BJ (cell line): ENCODE measurements around the gene AXIN2. TPM values are rescaled to one million over a fixed set of nuclear protein-coding genes. Genes with fewer than 3 reads are reported as not detected.

Source experiments
- CTCF ChIA-PET: fragments of 350-600 bp; formaldehyde crosslinking; extraction: SDS; loops from one replicate; lab custom pipeline; 2021; ENCODE audit warnings: antibody characterized with exemption, inconsistent platforms; lab: Yijun Ruan, JAX
- POLR2A ChIA-PET: fragments of 300-600 bp; sonication (Branson Sonifier 250); formaldehyde crosslinking; extraction: SDS; loops from one replicate; lab custom pipeline; 2021; ENCODE audit warnings: antibody characterized with exemption; lab: Charles Lee
- DNase-seq: peaks from one replicate; pipeline ENCODE4 v3.0.0-alpha.2; 2011; ENCODE audit warnings: low read depth
- H3K27me3 ChIP-seq: 2 replicates; pipeline ENCODE4 v1.6.0; 2011; ENCODE audit warnings: low read length; ENCODE audit not compliant: control insufficient read depth, insufficient read depth
- H3K36me3 ChIP-seq: 2 replicates; pipeline ENCODE4 v1.5.1; 2011; ENCODE audit warnings: low read length; ENCODE audit not compliant: control insufficient read depth, insufficient read depth
- H3K4me3 ChIP-seq: 2 replicates; pipeline ENCODE4 v1.5.1; 2011; ENCODE audit warnings: low read depth, mild to moderate bottlenecking, control low read depth, low read length
- polyA plus RNA-seq: library from polyadenylated mRNA; depleted of rRNA; stranded (reverse); fragments of >200 nt; gene quantifications from 2 replicates; pipeline ENCODE4 v1.2.3, GENCODE V29; 2011
- TF ChIP-seq, protein P1 (sequence below): IDR thresholded peaks from 2 replicates; pipeline ENCODE4 v1.5.1; 2011; ENCODE audit warnings: low read depth, mild to moderate bottlenecking, control low read depth, inconsistent platforms, low read length, moderate library complexity; ENCODE audit not compliant: insufficient read depth

The AXIN2 gene
- polyA plus RNA-seq, 1 experiment = 1.3 TPM

DNA sequence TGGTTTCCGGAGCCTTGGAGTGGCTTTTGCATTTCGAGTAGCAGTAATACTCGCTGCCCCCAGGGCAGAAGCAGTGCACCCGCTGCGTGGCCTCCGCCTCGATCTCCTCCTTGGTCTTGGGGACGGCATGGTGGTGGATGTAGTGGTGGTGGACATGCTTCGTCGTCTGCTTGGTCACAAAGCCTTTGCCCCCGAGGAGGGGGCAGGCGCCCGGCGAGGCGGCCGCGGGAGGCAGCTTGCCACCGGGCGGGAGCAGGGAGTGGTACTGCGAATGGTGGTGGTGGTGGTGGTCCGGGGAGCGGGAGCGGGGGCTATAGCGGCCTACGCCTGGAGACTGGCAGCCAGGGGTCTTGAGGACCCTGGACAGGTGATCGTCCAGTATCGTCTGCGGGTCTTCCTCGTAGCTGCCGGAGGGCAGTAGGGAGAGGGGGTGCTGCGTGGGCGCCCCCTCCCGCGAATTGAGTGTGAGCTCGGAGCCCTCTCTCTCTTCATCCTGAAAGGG is 24.1 kb downstream of the AXIN2 start:
- no peak for DNase-seq
- POLR2A ChIA-PET = no interaction called here
- TF ChIP-seq, protein P1, sequence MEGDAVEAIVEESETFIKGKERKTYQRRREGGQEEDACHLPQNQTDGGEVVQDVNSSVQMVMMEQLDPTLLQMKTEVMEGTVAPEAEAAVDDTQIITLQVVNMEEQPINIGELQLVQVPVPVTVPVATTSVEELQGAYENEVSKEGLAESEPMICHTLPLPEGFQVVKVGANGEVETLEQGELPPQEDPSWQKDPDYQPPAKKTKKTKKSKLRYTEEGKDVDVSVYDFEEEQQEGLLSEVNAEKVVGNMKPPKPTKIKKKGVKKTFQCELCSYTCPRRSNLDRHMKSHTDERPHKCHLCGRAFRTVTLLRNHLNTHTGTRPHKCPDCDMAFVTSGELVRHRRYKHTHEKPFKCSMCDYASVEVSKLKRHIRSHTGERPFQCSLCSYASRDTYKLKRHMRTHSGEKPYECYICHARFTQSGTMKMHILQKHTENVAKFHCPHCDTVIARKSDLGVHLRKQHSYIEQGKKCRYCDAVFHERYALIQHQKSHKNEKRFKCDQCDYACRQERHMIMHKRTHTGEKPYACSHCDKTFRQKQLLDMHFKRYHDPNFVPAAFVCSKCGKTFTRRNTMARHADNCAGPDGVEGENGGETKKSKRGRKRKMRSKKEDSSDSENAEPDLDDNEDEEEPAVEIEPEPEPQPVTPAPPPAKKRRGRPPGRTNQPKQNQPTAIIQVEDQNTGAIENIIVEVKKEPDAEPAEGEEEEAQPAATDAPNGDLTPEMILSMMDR = no peak
- Histone ChIP-seq H3K27me3 (no peaks in the 10 kb centered on the region), H3K4me3 (no peak overlapping the region), H3K36me3 (peaks cover 4% of the 10 kb centered on the region)
- CTCF ChIA-PET = interaction anchor here (0.6 kb wide), 1 partner anchor 142 kb away, joined by 3 read pairs; no protein-coding TSS in a partner anchor

DNA sequence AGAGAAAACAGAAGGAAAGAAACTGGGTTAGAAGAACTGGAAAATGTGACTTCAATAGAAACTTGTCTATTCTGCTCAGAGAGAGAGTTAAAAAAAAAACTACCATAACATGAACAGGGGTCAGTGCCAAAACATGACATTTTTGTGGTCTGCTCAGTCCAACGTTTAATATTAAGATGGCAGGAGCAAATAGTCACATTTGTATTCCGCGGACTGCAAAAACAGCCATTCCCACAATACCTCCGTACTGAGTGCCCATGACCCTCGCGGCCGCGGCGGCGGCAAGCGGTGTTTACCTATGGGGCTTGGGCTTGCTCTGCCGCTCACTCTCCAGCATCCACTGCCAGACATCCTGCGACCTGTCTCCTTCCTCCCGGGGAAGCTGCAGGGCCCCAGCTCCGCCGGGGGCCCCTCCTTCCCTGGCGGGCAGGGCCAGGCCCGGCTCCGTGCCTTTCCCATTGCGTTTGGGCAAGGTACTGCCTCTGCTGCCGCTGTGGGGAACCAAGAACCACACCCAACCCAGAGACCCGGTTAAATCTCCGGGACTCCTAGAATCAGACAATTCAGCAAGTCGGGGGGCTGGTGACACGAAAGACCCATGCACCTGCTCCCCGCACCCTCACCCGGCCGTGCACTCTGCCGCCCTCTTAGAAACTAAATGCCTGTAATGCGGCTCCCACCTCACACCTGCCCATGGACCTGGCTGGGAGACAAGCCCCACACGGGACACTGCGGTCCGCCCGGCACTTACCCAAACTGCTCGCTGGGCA is 24.7 kb downstream of the AXIN2 start:
- no peaks in the 10 kb centered on the region for H3K27me3 ChIP-seq
- CTCF ChIA-PET = no interaction called here
- POLR2A ChIA-PET = no interaction called here
- DNase-seq = no peak
- TF ChIP-seq, protein P1 = no peak
- H3K36me3 ChIP-seq = peaks cover 4% of the 10 kb centered on the region
- no peak overlapping the region for H3K4me3 ChIP-seq

DNA sequence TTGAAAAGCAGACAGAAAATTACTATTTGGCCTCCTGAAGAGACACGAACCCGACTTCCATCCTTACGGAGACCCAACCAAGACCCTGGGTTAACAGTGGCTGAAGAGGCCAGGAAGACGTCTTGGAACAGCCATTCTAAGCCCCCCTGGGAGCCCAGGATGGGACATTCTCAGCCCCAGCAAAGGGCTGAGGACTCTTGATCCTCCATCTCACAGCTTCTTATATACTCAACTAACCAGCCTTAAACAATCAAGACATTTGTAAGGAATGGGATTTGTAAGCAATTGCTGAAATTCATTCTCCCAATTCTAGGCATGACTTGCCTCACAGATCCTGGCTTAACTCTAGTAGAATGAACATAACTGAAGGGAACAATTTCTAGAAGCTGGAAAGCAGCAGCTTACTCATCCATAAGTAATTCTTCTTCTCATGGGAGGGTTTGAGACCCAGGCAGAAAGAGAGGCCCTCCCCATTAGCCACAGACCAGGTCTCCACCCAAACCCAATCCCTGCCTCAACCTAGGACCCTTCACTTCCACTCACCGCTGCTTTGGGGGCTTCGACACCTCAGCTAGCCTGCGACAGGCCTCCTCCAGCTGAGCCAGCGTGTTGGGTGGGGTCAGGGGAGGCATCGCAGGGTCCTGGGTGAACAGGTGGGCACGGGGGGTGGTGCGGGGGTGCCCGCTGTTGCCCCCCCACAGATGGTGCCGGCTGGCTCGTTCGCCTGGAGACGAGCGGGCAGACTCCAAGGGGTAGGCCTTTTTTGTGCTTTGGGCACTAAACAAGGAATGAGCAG is 25.5 kb downstream of the AXIN2 start:
- H3K36me3 ChIP-seq = peaks cover 4% of the 10 kb centered on the region
- H3K27me3 ChIP-seq = no peaks in the 10 kb centered on the region
- H3K4me3 ChIP-seq = no peak overlapping the region
- no peak for DNase-seq
- CTCF ChIA-PET = no interaction called here
- TF ChIP-seq, protein P1 = no peak
- POLR2A ChIA-PET = interaction anchor here (0.5 kb wide), 1 partner anchor 19 kb away, joined by 10 read pairs; no protein-coding TSS in a partner anchor

DNA sequence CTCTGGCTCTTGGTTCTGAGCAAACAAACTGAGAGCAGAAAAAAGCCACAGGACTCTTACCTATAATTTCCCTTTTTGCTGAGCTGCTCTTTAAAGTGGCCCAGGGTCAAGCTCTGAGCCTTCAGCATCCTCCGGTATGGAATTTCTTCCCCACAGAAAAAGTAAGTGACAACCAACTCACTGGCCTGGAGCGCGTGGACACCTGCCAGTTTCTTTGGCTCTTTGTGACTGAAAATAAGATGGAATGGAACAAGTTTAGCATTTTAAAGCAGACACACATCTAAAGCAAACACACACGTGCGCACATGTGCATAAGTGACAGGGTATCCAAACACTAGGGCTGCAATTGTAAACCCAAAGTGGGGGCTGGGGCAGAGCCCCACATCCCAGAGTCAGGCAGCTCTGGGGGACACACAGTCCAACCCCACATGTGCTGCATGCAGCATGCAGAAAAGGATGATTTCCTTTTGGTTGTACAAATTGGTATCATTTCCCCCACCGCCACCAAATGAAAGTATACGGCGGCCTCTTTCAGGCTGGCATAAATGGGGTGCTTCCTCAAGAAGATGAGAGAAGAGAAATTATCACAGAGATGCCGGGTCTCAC is 27.5 kb downstream of the AXIN2 start:
- H3K27me3 ChIP-seq = no peaks in the 10 kb centered on the region
- H3K36me3 ChIP-seq = peaks cover 4% of the 10 kb centered on the region
- DNase-seq = no peak
- POLR2A ChIA-PET = no interaction called here
- H3K4me3 ChIP-seq = no peak overlapping the region
- TF ChIP-seq, protein P1 = no peak
- CTCF ChIA-PET = interaction anchor here (1.4 kb wide), 1 partner anchor 22 kb away, joined by 3 read pairs; no protein-coding TSS in a partner anchor
